GM12865 (cell line): Measurements from ENCODE around the gene C1orf141.

Experiments
- DNase-seq: peaks from one replicate; pipeline ENCODE4 v3.0.0; 2010; ENCODE audit warnings: low read depth
- H3K4me3 ChIP-seq: 2 replicates; pipeline ENCODE4 v1.5.1; 2011; ENCODE audit warnings: mild to moderate bottlenecking, low read depth, low read length, control low read depth
- TF ChIP-seq, protein P1 (sequence below): IDR thresholded peaks from 2 replicates; pipeline ENCODE4 v1.5.1; 2011; ENCODE audit warnings: low read length, control low read depth, low read depth, inconsistent platforms; ENCODE audit not compliant: insufficient read depth; ENCODE audit errors: missing control alignments

C1orf141 gene

DNA sequence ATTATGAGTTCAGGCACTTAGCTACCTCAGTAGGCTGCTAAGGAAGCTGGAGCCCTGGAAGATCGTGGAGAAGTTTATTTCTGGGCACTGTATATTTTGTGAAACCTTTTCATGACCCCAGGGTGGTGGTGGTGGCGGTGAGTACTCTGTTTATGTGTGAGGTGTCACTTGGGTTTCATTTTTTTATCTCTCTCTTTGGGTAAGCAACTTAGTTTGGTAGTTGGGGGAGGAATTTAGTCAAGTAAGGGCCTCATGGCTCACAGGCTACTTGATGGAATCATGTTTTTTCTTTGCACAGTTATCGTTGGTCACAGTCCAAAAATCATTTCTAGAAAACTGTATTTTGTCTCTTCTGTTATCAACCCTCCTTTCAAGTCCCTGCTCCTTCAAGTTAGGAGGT is 33.9 kb downstream of the C1orf141 start:
- no peak for DNase-seq
- no peak overlapping the region for H3K4me3 ChIP-seq
- TF ChIP-seq, protein P1, sequence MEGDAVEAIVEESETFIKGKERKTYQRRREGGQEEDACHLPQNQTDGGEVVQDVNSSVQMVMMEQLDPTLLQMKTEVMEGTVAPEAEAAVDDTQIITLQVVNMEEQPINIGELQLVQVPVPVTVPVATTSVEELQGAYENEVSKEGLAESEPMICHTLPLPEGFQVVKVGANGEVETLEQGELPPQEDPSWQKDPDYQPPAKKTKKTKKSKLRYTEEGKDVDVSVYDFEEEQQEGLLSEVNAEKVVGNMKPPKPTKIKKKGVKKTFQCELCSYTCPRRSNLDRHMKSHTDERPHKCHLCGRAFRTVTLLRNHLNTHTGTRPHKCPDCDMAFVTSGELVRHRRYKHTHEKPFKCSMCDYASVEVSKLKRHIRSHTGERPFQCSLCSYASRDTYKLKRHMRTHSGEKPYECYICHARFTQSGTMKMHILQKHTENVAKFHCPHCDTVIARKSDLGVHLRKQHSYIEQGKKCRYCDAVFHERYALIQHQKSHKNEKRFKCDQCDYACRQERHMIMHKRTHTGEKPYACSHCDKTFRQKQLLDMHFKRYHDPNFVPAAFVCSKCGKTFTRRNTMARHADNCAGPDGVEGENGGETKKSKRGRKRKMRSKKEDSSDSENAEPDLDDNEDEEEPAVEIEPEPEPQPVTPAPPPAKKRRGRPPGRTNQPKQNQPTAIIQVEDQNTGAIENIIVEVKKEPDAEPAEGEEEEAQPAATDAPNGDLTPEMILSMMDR = no peak

DNA sequence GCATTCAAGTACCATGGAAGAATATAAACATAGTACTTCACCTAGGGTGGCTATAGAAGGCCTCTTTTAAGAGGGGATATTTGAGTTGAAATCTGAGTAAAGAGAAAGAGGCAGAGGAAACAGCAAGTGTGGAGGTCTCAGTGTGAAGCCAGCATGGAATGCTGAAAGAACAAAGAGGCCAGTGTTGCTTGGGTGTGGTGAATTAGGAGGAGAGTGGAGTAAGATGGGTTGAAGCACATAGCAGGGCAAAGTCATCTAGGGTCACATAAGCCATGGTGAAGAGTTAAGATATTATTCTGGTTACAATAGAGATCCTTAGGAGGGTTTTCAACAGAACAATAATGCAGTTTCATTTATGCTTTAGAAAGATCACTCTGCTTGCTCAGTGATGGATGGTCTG is 37.5 kb downstream of the C1orf141 start:
- DNase-seq = no peak
- TF ChIP-seq, protein P1 = no peak
- no peak overlapping the region for H3K4me3 ChIP-seq

DNA sequence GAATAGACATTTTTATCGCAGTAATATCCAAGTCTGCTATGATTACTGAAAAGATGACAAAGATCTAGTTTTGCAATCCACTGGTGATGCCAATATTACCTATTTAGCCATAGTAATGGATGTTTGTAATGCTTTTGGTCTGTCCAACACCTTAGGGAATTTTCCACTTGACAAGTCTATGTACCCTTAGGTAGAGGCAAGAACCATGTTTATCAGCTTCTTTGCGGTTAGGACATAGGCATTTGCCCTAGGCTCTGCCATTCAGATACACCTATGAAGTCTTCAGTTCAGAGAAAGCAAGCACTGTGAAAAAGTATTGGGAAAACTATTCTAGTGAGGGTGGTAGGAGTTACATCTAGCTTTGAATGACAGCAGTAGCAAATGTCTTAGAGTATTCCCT is 40.6 kb downstream of the C1orf141 start:
- TF ChIP-seq, protein P1 = no peak
- H3K4me3 ChIP-seq = no peak overlapping the region
- DNase-seq = no peak

DNA sequence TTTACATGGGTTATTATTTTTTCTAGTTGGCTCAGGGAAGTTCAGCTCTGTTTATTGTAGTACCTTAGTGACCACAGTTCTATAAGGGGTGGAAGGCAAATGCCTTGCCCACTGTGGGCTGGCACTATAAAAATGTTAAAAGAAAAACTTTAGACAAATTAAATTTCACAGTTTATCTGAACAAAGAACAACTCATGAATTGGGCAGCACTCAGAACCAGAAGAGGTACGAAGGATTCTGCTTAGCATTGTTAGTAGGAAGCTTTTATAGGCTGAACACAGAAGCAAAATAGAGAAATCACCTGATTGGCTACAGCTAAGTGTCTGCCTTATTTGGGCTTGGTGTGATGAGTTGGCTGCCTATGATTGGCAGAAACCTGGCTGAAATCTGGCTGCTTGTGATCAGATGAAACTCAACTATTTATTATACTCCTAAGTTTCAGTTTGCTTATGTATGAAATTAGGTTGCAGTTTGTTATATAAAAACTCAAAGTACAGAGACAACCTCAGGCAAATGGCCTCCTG is 45.0 kb downstream of the C1orf141 start:
- DNase-seq = no peak
- TF ChIP-seq, protein P1 = no peak
- H3K4me3 ChIP-seq = no peak overlapping the region

DNA sequence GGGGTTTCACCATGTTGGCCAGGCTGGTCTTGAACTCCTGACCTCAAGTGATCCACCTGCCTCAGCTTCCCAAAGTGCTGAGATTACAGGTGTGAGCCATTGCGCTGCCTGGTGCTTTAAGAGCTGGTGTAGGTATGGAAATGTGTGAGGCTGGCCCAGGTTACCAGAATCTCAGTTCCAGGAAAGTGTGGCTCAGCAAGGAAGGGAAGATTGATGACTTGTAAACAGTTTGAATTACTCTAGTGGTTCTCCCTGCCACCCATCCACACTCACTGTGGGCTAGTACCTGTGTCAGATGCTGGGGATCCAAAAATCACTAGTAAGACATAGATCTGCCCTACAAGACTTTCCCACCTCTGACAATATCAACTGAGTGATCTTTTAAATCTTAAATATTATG is 46.3 kb downstream of the C1orf141 start:
- DNase-seq = no peak
- TF ChIP-seq, protein P1 = no peak
- no peak overlapping the region for H3K4me3 ChIP-seq

DNA sequence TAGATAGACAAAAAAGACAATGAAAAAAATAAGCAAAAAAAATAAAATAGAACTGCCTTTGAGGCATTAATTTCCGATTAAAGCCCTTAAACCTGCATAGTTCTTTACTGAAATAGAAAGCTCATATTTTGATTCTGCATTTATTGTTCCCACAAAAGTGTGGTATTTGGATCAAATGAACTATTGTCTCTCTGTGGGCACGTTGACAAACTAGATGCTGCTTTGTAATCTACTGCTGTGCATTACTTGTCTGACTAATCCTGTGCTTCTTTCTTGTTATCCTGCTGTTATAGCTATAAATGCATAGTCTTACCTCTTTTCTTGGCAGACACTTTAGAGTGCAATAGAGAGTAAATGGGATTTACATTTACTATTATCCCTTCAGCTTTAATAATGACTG is 49.4 kb downstream of the C1orf141 start:
- H3K4me3 ChIP-seq = no peak overlapping the region
- DNase-seq = no peak
- TF ChIP-seq, protein P1 = no peak

DNA sequence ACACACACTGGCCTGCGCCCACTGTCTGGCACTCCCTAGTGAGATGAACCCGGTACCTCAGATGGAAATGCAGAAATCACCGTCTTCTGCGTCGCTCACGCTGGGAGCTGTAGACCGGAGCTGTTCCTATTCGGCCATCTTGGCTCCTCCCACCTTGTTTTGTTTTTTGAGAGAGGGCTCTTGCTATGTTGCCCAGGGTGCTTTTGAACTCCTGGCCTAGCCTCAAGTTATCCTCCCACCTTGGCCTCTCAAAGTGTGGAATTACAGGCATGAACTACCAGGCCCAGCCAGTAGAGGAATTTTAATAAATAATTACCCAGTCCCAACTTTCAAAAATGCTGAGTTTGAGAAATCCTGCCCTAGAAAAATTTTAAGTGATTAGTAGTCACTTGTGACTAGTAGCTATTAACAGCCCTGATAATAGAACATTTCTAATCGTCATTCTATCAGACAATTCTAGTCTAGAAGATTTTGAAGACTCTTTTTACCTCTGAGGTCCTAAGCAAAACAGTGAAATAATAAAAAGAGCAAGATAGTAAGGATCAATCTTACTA is 49.9 kb downstream of the C1orf141 start:
- no peak for DNase-seq
- H3K4me3 ChIP-seq = no peak overlapping the region
- TF ChIP-seq, protein P1 = no peak
